HEK293 (cell line): ENCODE measurements around the gene CYB5RL.

Experiments
- IKZF3 ChIP-seq: fragments of 450-650 bp; IDR thresholded peaks from 2 replicates; pipeline ENCODE4 v1.5.0; 2018; ENCODE audit warnings: missing biosample characterization, mild to moderate bottlenecking, missing genetic modification characterization, moderate library complexity
- KLF10 ChIP-seq: fragments of 450-650 bp; IDR thresholded peaks from 2 replicates; pipeline ENCODE4 v1.5.1; 2018; ENCODE audit warnings: missing biosample characterization, mild to moderate bottlenecking, missing genetic modification characterization
- MYNN ChIP-seq: fragments of 450-650 bp; formaldehyde crosslinking; IDR thresholded peaks from 2 replicates; pipeline ENCODE4 v1.5.1; 2016; ENCODE audit warnings: missing biosample characterization, missing genetic modification characterization, borderline replicate concordance
- RBAK ChIP-seq: fragments of 450-650 bp; formaldehyde crosslinking; IDR thresholded peaks from 2 replicates; pipeline ENCODE4 v1.5.1; 2016; ENCODE audit warnings: missing biosample characterization, missing genetic modification characterization
- YY1 ChIP-seq: fragments of 450-650 bp; formaldehyde crosslinking; IDR thresholded peaks from 2 replicates; pipeline ENCODE4 v1.5.1; 2018; ENCODE audit warnings: missing biosample characterization, missing genetic modification characterization
- ZBTB17 ChIP-seq: fragments of 450-650 bp; formaldehyde crosslinking; IDR thresholded peaks from 2 replicates; pipeline ENCODE4 v1.5.1; 2016; ENCODE audit warnings: missing biosample characterization, missing genetic modification characterization
- ZFP3 ChIP-seq: fragments of 450-650 bp; formaldehyde crosslinking; IDR thresholded peaks from 2 replicates; pipeline ENCODE4 v1.5.1; 2016; ENCODE audit warnings: low read depth, missing biosample characterization, missing genetic modification characterization
- ZFP41 ChIP-seq: fragments of 450-650 bp; formaldehyde crosslinking; IDR thresholded peaks from 2 replicates; pipeline ENCODE4 v1.5.1; 2016; ENCODE audit warnings: missing biosample characterization, missing genetic modification characterization, borderline replicate concordance
- ZNF10 ChIP-seq: fragments of 450-650 bp; formaldehyde crosslinking; IDR thresholded peaks from 2 replicates; pipeline ENCODE4 v1.5.1; 2017; ENCODE audit warnings: missing biosample characterization, missing genetic modification characterization
- ZNF169 ChIP-seq: fragments of 450-650 bp; formaldehyde crosslinking; IDR thresholded peaks from 2 replicates; pipeline ENCODE4 v1.5.1; 2016; ENCODE audit warnings: missing biosample characterization, missing genetic modification characterization
- ZNF174 ChIP-seq: fragments of 450-650 bp; formaldehyde crosslinking; IDR thresholded peaks from 2 replicates; pipeline ENCODE4 v1.5.0; 2017; ENCODE audit warnings: missing biosample characterization, mild to moderate bottlenecking, missing genetic modification characterization
- ZNF221 ChIP-seq: fragments of 450-650 bp; formaldehyde crosslinking; IDR thresholded peaks from 2 replicates; pipeline ENCODE4 v1.5.1; 2017; ENCODE audit warnings: missing biosample characterization, missing genetic modification characterization, borderline replicate concordance
- ZNF239 ChIP-seq: fragments of 450-650 bp; formaldehyde crosslinking; IDR thresholded peaks from 2 replicates; pipeline ENCODE4 v1.5.1; 2016; ENCODE audit warnings: missing biosample characterization, missing genetic modification characterization
- ZNF311 ChIP-seq: fragments of 450-650 bp; formaldehyde crosslinking; IDR thresholded peaks from 2 replicates; pipeline ENCODE4 v1.5.1; 2017; ENCODE audit warnings: missing biosample characterization, missing genetic modification characterization, borderline replicate concordance
- ZNF561 ChIP-seq: fragments of 450-650 bp; IDR thresholded peaks from 2 replicates; pipeline ENCODE4 v1.5.1; 2018; ENCODE audit warnings: missing biosample characterization, missing genetic modification characterization, borderline replicate concordance
- ZNF596 ChIP-seq: fragments of 450-650 bp; IDR thresholded peaks from 2 replicates; pipeline ENCODE4 v1.5.0; 2018; ENCODE audit warnings: missing biosample characterization, mild to moderate bottlenecking, missing genetic modification characterization, moderate library complexity
- ZNF76 ChIP-seq: fragments of 450-650 bp; formaldehyde crosslinking; IDR thresholded peaks from 2 replicates; pipeline ENCODE4; 2016; ENCODE audit warnings: low read depth, missing biosample characterization, missing genetic modification characterization, borderline replicate concordance
- ZXDB ChIP-seq: fragments of 450-650 bp; formaldehyde crosslinking; IDR thresholded peaks from 2 replicates; pipeline ENCODE4 v1.5.1; 2016; ENCODE audit warnings: missing biosample characterization, missing genetic modification characterization
- TF ChIP-seq, protein P1 (sequence below): fragments of 450-650 bp; formaldehyde crosslinking; IDR thresholded peaks from 2 replicates; pipeline ENCODE4 v1.5.1; 2016; ENCODE audit warnings: missing biosample characterization, missing genetic modification characterization
- TF ChIP-seq, protein P2 (sequence below): fragments of 450-650 bp; formaldehyde crosslinking; IDR thresholded peaks from 2 replicates; pipeline ENCODE4 v1.5.1; 2017; ENCODE audit warnings: missing biosample characterization, missing genetic modification characterization
- TF ChIP-seq, protein P3 (sequence below): fragments of 450-650 bp; formaldehyde crosslinking; IDR thresholded peaks from 2 replicates; pipeline ENCODE4 v1.5.1; 2016; ENCODE audit warnings: missing biosample characterization, missing genetic modification characterization
- TF ChIP-seq, protein P4 (sequence below): fragments of 450-650 bp; formaldehyde crosslinking; IDR thresholded peaks from 2 replicates; pipeline ENCODE4 v1.5.1; 2016; ENCODE audit warnings: missing biosample characterization, missing genetic modification characterization
- TF ChIP-seq, protein P5 (sequence below): fragments of 450-650 bp; formaldehyde crosslinking; IDR thresholded peaks from 2 replicates; pipeline ENCODE4 v1.5.1; 2016; ENCODE audit warnings: missing biosample characterization, missing genetic modification characterization
- TF ChIP-seq, protein P6 (sequence below): fragments of 450-650 bp; formaldehyde crosslinking; IDR thresholded peaks from 2 replicates; pipeline ENCODE4 v1.5.1; 2016; ENCODE audit warnings: missing biosample characterization, missing genetic modification characterization, borderline replicate concordance

Gene CYB5RL

DNA sequence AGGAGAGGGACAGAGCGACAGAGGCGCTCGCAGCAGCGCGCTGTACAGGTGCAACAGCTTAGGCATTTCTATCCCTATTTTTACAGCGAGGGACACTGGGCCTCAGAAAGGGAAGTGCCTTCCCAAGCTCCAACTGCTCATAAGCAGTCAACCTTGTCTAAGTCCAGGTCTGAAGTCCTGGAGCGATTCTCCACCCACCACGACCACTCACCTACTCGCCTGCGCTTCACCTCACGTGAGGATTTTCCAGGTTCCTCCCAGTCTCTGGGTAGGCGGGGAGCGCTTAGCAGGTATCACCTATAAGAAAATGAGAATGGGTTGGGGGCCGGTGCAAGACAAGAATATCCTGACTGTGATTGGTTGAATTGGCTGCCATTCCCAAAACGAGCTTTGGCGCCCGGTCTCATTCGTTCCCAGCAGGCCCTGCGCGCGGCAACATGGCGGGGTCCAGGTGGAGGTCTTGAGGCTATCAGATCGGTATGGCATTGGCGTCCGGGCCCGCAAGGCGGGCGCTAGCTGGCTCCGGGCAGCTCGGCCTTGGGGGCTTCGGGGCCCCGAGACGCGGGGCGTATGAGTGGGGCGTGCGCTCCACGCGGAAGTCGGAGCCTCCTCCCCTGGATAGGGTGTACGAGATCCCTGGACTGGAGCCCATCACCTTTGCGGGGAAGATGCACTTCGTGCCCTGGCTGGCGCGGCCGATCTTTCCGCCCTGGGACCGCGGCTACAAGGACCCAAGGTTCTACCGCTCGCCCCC, at the start of gene CYB5RL, which contains the start of gene MRPL37 (continued):
- TF ChIP-seq, protein P1, sequence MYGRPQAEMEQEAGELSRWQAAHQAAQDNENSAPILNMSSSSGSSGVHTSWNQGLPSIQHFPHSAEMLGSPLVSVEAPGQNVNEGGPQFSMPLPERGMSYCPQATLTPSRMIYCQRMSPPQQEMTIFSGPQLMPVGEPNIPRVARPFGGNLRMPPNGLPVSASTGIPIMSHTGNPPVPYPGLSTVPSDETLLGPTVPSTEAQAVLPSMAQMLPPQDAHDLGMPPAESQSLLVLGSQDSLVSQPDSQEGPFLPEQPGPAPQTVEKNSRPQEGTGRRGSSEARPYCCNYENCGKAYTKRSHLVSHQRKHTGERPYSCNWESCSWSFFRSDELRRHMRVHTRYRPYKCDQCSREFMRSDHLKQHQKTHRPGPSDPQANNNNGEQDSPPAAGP (tag by site-specific recombination): no peak; the same call in 1 of the 2 replicates
- TF ChIP-seq YY1 (tag by site-specific recombination) (peak; percentile 86), ZFP3 (no peak), ZNF221 (tag by site-specific recombination) (no peak), RBAK (no peak), IKZF3 (peak; percentile 66; the same call in 1 of the 2 replicates), MYNN (tag by site-specific recombination) (no peak), ZNF169 (tag by site-specific recombination) (no peak), ZNF174 (tag by site-specific recombination) (no peak), ZNF10 (tag by site-specific recombination) (0 out of 2 replicates have a peak, but pooled peaks have one; percentile 33), ZXDB (peak; percentile 51), KLF10 (0 out of 2 replicates have a peak, but pooled peaks have one; percentile 24), ZFP41 (tag by site-specific recombination) (no peak), ZNF76 (tag by site-specific recombination) (peak; percentile 94), ZNF311 (tag by site-specific recombination) (no peak), ZNF239 (no peak), ZNF596 (tag by site-specific recombination) (no peak), ZBTB17 (tag by site-specific recombination) (0 out of 2 replicates have a peak, but pooled peaks have one; percentile 48), ZNF561 (tag by site-specific recombination) (peak; percentile 40; the same call in 1 of the 2 replicates)
- TF ChIP-seq, protein P2, sequence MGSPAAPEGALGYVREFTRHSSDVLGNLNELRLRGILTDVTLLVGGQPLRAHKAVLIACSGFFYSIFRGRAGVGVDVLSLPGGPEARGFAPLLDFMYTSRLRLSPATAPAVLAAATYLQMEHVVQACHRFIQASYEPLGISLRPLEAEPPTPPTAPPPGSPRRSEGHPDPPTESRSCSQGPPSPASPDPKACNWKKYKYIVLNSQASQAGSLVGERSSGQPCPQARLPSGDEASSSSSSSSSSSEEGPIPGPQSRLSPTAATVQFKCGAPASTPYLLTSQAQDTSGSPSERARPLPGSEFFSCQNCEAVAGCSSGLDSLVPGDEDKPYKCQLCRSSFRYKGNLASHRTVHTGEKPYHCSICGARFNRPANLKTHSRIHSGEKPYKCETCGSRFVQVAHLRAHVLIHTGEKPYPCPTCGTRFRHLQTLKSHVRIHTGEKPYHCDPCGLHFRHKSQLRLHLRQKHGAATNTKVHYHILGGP: no peak
- TF ChIP-seq, protein P3, sequence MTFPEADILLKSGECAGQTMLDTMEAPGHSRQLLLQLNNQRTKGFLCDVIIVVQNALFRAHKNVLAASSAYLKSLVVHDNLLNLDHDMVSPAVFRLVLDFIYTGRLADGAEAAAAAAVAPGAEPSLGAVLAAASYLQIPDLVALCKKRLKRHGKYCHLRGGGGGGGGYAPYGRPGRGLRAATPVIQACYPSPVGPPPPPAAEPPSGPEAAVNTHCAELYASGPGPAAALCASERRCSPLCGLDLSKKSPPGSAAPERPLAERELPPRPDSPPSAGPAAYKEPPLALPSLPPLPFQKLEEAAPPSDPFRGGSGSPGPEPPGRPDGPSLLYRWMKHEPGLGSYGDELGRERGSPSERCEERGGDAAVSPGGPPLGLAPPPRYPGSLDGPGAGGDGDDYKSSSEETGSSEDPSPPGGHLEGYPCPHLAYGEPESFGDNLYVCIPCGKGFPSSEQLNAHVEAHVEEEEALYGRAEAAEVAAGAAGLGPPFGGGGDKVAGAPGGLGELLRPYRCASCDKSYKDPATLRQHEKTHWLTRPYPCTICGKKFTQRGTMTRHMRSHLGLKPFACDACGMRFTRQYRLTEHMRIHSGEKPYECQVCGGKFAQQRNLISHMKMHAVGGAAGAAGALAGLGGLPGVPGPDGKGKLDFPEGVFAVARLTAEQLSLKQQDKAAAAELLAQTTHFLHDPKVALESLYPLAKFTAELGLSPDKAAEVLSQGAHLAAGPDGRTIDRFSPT (tag by site-specific recombination): no peak
- TF ChIP-seq, protein P4, sequence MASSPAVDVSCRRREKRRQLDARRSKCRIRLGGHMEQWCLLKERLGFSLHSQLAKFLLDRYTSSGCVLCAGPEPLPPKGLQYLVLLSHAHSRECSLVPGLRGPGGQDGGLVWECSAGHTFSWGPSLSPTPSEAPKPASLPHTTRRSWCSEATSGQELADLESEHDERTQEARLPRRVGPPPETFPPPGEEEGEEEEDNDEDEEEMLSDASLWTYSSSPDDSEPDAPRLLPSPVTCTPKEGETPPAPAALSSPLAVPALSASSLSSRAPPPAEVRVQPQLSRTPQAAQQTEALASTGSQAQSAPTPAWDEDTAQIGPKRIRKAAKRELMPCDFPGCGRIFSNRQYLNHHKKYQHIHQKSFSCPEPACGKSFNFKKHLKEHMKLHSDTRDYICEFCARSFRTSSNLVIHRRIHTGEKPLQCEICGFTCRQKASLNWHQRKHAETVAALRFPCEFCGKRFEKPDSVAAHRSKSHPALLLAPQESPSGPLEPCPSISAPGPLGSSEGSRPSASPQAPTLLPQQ (tag by site-specific recombination): peak; percentile 38; the same call in 1 of the 2 replicates
- TF ChIP-seq, protein P5, sequence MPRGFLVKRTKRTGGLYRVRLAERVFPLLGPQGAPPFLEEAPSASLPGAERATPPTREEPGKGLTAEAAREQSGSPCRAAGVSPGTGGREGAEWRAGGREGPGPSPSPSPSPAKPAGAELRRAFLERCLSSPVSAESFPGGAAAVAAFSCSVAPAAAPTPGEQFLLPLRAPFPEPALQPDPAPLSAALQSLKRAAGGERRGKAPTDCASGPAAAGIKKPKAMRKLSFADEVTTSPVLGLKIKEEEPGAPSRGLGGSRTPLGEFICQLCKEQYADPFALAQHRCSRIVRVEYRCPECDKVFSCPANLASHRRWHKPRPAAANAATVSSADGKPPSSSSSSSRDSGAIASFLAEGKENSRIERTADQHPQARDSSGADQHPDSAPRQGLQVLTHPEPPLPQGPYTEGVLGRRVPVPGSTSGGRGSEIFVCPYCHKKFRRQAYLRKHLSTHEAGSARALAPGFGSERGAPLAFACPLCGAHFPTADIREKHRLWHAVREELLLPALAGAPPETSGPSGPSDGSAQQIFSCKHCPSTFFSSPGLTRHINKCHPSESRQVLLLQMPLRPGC: no peak; the same call in 1 of the 2 replicates
- TF ChIP-seq, protein P6, sequence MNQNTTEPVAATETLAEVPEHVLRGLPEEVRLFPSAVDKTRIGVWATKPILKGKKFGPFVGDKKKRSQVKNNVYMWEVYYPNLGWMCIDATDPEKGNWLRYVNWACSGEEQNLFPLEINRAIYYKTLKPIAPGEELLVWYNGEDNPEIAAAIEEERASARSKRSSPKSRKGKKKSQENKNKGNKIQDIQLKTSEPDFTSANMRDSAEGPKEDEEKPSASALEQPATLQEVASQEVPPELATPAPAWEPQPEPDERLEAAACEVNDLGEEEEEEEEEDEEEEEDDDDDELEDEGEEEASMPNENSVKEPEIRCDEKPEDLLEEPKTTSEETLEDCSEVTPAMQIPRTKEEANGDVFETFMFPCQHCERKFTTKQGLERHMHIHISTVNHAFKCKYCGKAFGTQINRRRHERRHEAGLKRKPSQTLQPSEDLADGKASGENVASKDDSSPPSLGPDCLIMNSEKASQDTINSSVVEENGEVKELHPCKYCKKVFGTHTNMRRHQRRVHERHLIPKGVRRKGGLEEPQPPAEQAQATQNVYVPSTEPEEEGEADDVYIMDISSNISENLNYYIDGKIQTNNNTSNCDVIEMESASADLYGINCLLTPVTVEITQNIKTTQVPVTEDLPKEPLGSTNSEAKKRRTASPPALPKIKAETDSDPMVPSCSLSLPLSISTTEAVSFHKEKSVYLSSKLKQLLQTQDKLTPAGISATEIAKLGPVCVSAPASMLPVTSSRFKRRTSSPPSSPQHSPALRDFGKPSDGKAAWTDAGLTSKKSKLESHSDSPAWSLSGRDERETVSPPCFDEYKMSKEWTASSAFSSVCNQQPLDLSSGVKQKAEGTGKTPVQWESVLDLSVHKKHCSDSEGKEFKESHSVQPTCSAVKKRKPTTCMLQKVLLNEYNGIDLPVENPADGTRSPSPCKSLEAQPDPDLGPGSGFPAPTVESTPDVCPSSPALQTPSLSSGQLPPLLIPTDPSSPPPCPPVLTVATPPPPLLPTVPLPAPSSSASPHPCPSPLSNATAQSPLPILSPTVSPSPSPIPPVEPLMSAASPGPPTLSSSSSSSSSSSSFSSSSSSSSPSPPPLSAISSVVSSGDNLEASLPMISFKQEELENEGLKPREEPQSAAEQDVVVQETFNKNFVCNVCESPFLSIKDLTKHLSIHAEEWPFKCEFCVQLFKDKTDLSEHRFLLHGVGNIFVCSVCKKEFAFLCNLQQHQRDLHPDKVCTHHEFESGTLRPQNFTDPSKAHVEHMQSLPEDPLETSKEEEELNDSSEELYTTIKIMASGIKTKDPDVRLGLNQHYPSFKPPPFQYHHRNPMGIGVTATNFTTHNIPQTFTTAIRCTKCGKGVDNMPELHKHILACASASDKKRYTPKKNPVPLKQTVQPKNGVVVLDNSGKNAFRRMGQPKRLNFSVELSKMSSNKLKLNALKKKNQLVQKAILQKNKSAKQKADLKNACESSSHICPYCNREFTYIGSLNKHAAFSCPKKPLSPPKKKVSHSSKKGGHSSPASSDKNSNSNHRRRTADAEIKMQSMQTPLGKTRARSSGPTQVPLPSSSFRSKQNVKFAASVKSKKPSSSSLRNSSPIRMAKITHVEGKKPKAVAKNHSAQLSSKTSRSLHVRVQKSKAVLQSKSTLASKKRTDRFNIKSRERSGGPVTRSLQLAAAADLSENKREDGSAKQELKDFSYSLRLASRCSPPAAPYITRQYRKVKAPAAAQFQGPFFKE: no peak
